Transverse colon (tissue), 4 donors: Measurements from ENCODE around the gene FOXL3. TPM values are rescaled to one million over a fixed set of nuclear protein-coding genes. Genes with fewer than 3 reads are reported as not detected.

Source experiments
- DNase-seq: peaks from one replicate; pipeline ENCODE4 v3.0.0-alpha.2; 2019
- H3K27ac ChIP-seq, 4 donors: fragments of 200-600 bp; sonication (generic); 2 replicates each; pipeline ENCODE4 v1.5.1; 2016 to 2018; ENCODE audit warnings: inconsistent platforms in 4 of 4
- H3K27me3 ChIP-seq: fragments of 200-600 bp; sonication (generic); 2 replicates; pipeline ENCODE4 v1.5.1; 2017; ENCODE audit warnings: inconsistent platforms
- H3K36me3 ChIP-seq, 4 donors: fragments of 200-600 bp; sonication (generic); 2 replicates each; pipeline ENCODE4 v1.5.1; 2017 to 2019; ENCODE audit warnings: inconsistent platforms in 4 of 4
- H3K4me1 ChIP-seq, 4 donors: fragments of 200-600 bp; sonication (generic); 2 replicates each; pipeline ENCODE4 v1.5.1; 2017 to 2020; ENCODE audit warnings: inconsistent platforms in 4 of 4
- H3K4me3 ChIP-seq, 4 donors: fragments of 200-600 bp; sonication (generic); 1 replicate in 1 of 4; 2 replicates in 3 of 4; pipeline versions ENCODE4 v1.5.1 to v1.6.1; 2017 to 2019; ENCODE audit warnings: inconsistent platforms in 4 of 4
- H3K9me3 ChIP-seq, 2 donors: fragments of 200-600 bp; sonication (generic); 2 replicates each; pipeline ENCODE4 v1.5.1; 2017 to 2019; ENCODE audit warnings: inconsistent platforms in 2 of 2
- EP300 ChIP-seq: sonication (generic); formaldehyde crosslinking; IDR thresholded peaks from one replicate; pipeline ENCODE4 v1.6.1; 2017; ENCODE audit warnings: antibody characterized with exemption, low read depth
- POLR2A ChIP-seq: fragments of 450-650 bp; IDR thresholded peaks from one replicate; pipeline ENCODE4 v1.6.1; 2016; ENCODE audit warnings: antibody characterized with exemption, mild to moderate bottlenecking, moderate library complexity
- POLR2AphosphoS5 ChIP-seq, 3 donors: sonication (generic); formaldehyde crosslinking; IDR thresholded peaks; one replicate each; pipeline ENCODE4 v1.6.1; 2016; ENCODE audit warnings: antibody characterized with exemption in 3 of 3
- WGBS, 2 donors: methylation state at CpG; one replicate each; pipeline ENCODE4 v1.1.5; 2018; ENCODE audit warnings: low coverage in 1 of 2; 5-methylcytosine and 5-hydroxymethylcytosine counted together
- in situ Hi-C, 4 donors: fragments of 200-750 bp; cut with MboI; loops; one replicate each; pipeline versions ENCODE4 v1.15.0 to v1.15.1; 2017; ENCODE audit warnings: low sequenced_read_pairs in 3 of 4, low pct_ligation_motif_present in 1 of 4, low pct_unique_long_range_greater_than_20kb in 1 of 4
- intact Hi-C: fragments of 100-400 bp; cut with DNase I; formaldehyde crosslinking; loops from one replicate; pipeline ENCODE4 v1.15.1; 2023; ENCODE audit warnings: low total_unique reads
- total RNA-seq, 4 donors: library from RNA; depleted of rRNA; stranded (reverse); fragments of >200 nt; gene quantifications; one replicate each; pipeline ENCODE4 v1.1.0, GENCODE V29; 2016
- TF ChIP-seq, protein P1 (sequence below), 5 experiments: fragments of 200-600 bp in 3 of 5; fragments of 450-650 bp in 2 of 5; sonication (generic) in 3 of 5; IDR thresholded peaks; 1 replicate in 2 of 5; 2 replicates in 3 of 5; pipeline ENCODE4 v1.5.1; 2016 to 2017; ENCODE audit warnings: antibody characterized with exemption in 5 of 5, inconsistent platforms in 3 of 5, mild to moderate bottlenecking in 2 of 5, moderate library complexity in 1 of 5

Gene FOXL3
- total RNA-seq, 4 donors from 2014 or later: not detected

DNA sequence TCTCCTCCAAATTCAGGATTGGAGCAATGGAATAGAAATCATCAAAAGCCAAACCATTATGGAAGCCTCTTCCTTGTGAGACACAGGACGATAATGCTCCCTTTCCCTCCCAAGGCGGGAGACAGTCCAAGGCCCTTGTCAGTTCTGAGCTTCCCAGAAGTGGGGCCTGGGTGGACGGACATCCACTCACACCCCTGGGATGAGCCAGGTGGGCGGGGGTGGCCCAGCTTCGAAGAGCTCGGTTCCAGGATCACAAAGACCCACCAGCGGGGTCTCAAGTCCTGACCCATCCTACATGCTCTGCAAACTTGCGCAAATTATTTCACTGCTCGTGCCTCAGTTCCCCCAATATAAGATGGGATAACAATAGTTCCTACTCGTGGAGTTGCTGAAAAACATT is 10.1 kb upstream of the FOXL3 start:
- Histone ChIP-seq H3K9me3 (no peaks in the 10 kb centered on the region), H3K27me3 (no peaks in the 10 kb centered on the region), H3K4me3 (no peak overlapping the region), H3K36me3 (no peaks in the 10 kb centered on the region), H3K27ac (no peak overlapping the region), H3K4me1 (peaks cover 0 to 5% (median under 1%) of the 10 kb centered on the region in 4 donors)
- intact Hi-C loops (no loop called here), in situ Hi-C loops (no loop called here)
- TF ChIP-seq POLR2AphosphoS5 (IDR thresholded peaks at IDR 0.05) (no peak), EP300 (no peak), POLR2A (no peak)
- TF ChIP-seq, protein P1, sequence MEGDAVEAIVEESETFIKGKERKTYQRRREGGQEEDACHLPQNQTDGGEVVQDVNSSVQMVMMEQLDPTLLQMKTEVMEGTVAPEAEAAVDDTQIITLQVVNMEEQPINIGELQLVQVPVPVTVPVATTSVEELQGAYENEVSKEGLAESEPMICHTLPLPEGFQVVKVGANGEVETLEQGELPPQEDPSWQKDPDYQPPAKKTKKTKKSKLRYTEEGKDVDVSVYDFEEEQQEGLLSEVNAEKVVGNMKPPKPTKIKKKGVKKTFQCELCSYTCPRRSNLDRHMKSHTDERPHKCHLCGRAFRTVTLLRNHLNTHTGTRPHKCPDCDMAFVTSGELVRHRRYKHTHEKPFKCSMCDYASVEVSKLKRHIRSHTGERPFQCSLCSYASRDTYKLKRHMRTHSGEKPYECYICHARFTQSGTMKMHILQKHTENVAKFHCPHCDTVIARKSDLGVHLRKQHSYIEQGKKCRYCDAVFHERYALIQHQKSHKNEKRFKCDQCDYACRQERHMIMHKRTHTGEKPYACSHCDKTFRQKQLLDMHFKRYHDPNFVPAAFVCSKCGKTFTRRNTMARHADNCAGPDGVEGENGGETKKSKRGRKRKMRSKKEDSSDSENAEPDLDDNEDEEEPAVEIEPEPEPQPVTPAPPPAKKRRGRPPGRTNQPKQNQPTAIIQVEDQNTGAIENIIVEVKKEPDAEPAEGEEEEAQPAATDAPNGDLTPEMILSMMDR (IDR thresholded peaks at IDR 0.05): no peak
- 50 to 84% methylated on average over 1 to 10 of the region's 10 CpGs for WGBS, 2 donors
- DNase-seq: no peak

DNA sequence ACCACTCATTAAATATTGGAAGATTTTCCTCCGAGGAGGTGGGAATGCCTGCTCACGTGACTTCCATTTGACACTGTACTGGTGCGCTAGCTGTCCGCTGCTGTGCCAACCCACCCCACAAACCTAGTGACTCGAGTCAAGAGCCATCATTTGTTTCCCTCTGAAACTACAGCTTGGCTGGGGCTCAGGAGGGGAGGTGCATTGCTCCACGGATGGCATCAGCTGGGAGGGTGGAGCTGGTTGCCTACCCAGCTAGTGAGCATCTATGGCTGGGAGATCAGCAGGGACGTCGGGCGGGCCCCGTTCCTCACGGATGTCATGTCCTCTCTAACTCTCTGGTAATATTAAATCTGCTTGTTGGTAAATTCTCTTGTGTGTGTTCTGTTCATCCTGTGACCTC is 9.5 kb upstream of the FOXL3 start:
- DNase-seq: no peak
- Histone ChIP-seq H3K27ac (no peak overlapping the region), H3K9me3 (no peaks in the 10 kb centered on the region), H3K4me3 (no peak overlapping the region), H3K36me3 (no peaks in the 10 kb centered on the region), H3K27me3 (no peaks in the 10 kb centered on the region), H3K4me1 (peaks cover 0 to 10% (median 4%) of the 10 kb centered on the region in 4 donors)
- WGBS, 2 donors: 82 to 88% methylated on average over 3 to 11 of the region's 11 CpGs
- TF ChIP-seq EP300 (no peak), POLR2A (no peak), POLR2AphosphoS5 (IDR thresholded peaks at IDR 0.05) (no peak)
- TF ChIP-seq, protein P1 (IDR thresholded peaks at IDR 0.05): no peak
- in situ Hi-C loops: no loop called here
- intact Hi-C loops: no loop called here

- Histone ChIP-seq H3K27ac (no peak overlapping the region), H3K36me3 (no peaks in the 10 kb centered on the region), H3K9me3 (no peaks in the 10 kb centered on the region), H3K4me1 (peaks cover 6 to 22% (median 11%) of the 10 kb centered on the region in 4 donors), H3K27me3 (peaks cover 6% of the 10 kb centered on the region), H3K4me3 (no peak overlapping the region)
- intact Hi-C loops (no loop called here), in situ Hi-C loops (no loop called here)
- 85 to 94% methylated on average over 6 to 8 of the region's 8 CpGs for WGBS, 2 donors
- no peak for TF ChIP-seq POLR2A
- TF ChIP-seq, protein P1 (IDR thresholded peaks at IDR 0.05): no peak
- no peak for TF ChIP-seq EP300
- no peak for TF ChIP-seq POLR2AphosphoS5 (IDR thresholded peaks at IDR 0.05)
- no peak for DNase-seq
Observed at GRCh38 chr7:281637-282036, 8.3 kb upstream of the FOXL3 start.

- H3K36me3 ChIP-seq: no peaks in the 10 kb centered on the region
- in situ Hi-C loops (no loop called here), intact Hi-C loops (no loop called here)
- no peaks in the 10 kb centered on the region for H3K9me3 ChIP-seq
- H3K27me3 ChIP-seq: peaks cover 6% of the 10 kb centered on the region
- no peak overlapping the region for H3K4me3 ChIP-seq
- peaks cover 6 to 23% (median 11%) of the 10 kb centered on the region in 4 donors for H3K4me1 ChIP-seq
- H3K27ac ChIP-seq: no peak overlapping the region
- 95 to 100% methylated on average over 7 to 25 of the region's 25 CpGs for WGBS, 2 donors
- TF ChIP-seq POLR2A: no peak
- TF ChIP-seq POLR2AphosphoS5 (IDR thresholded peaks at IDR 0.05): no peak
- no peak for TF ChIP-seq EP300
- TF ChIP-seq, protein P1 (IDR thresholded peaks at IDR 0.05): no peak
- DNase-seq: no peak
Observed at GRCh38 chr7:282621-283020, 7.3 kb upstream of the FOXL3 start.
